ENCODE results near the gene AVPR2. TPM values are rescaled to one million over a fixed set of nuclear protein-coding genes. Genes with fewer than 3 reads are reported as not detected.

Gene AVPR2
- total RNA-seq, 1 experiment from 2014 or later = not detected

DNA sequence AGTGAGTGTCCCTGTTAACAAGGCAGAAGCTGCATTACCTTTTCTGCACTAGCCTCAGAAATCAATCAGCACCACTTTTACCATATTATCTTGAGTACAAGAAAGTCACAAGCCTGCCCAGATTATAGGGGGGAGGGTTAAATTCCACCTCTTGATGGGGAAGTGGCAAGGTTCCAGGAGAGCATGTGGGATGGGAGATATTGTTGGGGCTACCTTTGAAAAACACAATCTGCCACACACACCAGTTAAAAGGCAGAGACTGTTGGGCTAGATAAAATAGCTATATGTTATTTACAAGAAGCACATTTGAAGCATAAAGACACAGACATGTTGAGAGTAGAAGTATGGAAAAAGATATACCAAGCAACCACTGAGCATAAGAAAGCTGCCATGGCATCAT is 6.6 kb upstream of the AVPR2 start:
- Mint-ChIP-seq H3K36me3 (ENCODE audit: insufficient read depth, unreplicated experiment) (no peaks in the 10 kb centered on the region), H3K27me3 (ENCODE audit: insufficient read depth, unreplicated experiment) (no peaks in the 10 kb centered on the region), H3K9me3 (ENCODE audit: unreplicated experiment) (no peaks in the 10 kb centered on the region), H3K27ac (ENCODE audit: unreplicated experiment) (no peak overlapping the region), H3K4me3 (ENCODE audit: unreplicated experiment) (no peak overlapping the region), H3K4me1 (ENCODE audit: low read depth, unreplicated experiment) (no peaks in the 10 kb centered on the region)
- TF ChIP-seq, protein P1, sequence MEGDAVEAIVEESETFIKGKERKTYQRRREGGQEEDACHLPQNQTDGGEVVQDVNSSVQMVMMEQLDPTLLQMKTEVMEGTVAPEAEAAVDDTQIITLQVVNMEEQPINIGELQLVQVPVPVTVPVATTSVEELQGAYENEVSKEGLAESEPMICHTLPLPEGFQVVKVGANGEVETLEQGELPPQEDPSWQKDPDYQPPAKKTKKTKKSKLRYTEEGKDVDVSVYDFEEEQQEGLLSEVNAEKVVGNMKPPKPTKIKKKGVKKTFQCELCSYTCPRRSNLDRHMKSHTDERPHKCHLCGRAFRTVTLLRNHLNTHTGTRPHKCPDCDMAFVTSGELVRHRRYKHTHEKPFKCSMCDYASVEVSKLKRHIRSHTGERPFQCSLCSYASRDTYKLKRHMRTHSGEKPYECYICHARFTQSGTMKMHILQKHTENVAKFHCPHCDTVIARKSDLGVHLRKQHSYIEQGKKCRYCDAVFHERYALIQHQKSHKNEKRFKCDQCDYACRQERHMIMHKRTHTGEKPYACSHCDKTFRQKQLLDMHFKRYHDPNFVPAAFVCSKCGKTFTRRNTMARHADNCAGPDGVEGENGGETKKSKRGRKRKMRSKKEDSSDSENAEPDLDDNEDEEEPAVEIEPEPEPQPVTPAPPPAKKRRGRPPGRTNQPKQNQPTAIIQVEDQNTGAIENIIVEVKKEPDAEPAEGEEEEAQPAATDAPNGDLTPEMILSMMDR (IDR thresholded peaks at IDR 0.05; ENCODE audit: insufficient read depth in 1 of 2, low read depth in 1 of 2, low read length in 1 of 2, severe bottlenecking in 1 of 2, unreplicated experiment in 1 of 2) = no peak
- CTCF ChIA-PET = no interaction called here
- intact Hi-C loops (cut with micrococcal nuclease; ENCODE audit: unreplicated experiment) = loop anchor here (5.0 kb wide), 1 partner anchor 426 kb away; the partner anchor contains the start of gene HAUS7
- POLR2A ChIA-PET = no interaction called here
- DNase-seq = no peak
- Histone ChIP-seq H3K4me1 (no peaks in the 10 kb centered on the region), H3K4me3 (ENCODE audit: low read depth, low read length) (no peak overlapping the region), H3K9me3 (no peaks in the 10 kb centered on the region), H3K36me3 (ENCODE audit: control insufficient read depth, insufficient read depth, low read length) (no peaks in the 10 kb centered on the region), H3K27me3 (replicated peaks; ENCODE audit: control insufficient read depth, insufficient read depth, low read length) (no peaks in the 10 kb centered on the region)
- BruUV-seq (replicated peaks) = no TSS peak

DNA sequence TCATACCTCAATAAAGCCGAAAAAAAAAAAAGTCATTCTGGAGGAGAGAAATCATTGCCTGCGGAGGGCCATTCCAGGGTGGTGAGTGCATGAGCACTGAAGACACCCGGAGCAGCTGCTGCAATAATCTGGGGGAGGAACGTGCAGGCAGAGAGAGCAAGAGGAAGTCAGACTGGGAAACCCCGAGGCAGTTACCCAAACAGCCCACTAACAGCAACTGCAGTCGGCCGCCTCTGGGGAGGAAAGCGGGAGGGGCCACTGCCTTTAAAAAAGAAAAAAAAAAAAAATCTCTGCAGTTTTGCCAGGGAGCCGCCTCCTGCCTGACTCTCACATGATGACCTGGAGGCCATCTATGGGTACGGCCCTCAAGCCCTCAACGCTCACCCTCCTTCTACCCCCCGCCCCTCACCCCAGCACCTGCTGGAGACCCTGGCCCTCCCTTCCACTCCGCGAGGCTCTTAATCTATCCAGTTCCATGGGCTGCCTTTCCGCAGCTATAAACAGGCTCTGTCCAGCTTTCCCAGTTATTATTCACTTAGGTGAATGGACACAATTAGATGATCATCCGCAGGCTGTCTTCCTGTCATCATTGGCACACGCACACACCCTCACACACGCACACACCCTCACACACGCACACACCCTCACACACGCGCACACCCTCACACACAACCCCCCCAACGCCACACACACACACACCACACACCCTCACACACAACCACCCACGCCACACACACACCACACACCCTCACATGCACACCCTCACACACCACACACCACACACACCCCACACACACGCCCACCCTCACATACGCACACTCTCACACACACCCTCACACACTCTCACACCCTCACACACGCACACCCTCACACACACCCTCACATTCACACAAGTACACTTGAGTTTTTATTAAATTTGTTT is 3.4 kb upstream of the AVPR2 start:
- intact Hi-C loops (cut with micrococcal nuclease; ENCODE audit: unreplicated experiment) = no loop called here
- POLR2A ChIA-PET = no interaction called here
- no peaks in the 10 kb centered on the region for H3K4me1 ChIP-seq

DNA sequence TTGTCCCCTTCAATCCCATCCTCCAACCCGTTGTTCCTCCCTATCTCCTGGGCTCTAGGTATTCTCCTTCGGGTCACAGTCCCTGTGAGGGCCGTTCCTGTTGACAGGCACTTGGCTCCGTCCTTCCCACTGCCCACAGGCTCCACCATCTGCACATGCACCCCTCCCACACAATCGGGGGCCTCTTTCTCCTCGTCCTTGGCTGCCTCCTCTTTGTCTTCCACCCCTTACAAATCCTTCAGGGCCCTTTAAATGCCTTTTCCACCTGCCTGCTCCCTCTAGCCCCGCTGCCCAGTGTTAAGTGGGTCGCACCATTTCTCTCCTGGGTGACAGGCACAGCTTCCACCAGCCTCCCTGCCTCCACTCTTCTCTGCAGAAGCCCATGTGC is 2.7 kb upstream of the AVPR2 start:
- BruUV-seq (replicated peaks) = no TSS peak
- Histone ChIP-seq H3K36me3 (ENCODE audit: control insufficient read depth, insufficient read depth, low read length) (no peaks in the 10 kb centered on the region), H3K9me3 (no peaks in the 10 kb centered on the region), H3K4me1 (no peaks in the 10 kb centered on the region), H3K27me3 (replicated peaks; ENCODE audit: control insufficient read depth, insufficient read depth, low read length) (no peaks in the 10 kb centered on the region), H3K4me3 (ENCODE audit: low read depth, low read length) (no peak overlapping the region)
- TF ChIP-seq, protein P1 (IDR thresholded peaks at IDR 0.05; ENCODE audit: insufficient read depth in 1 of 2, low read depth in 1 of 2, low read length in 1 of 2, severe bottlenecking in 1 of 2, unreplicated experiment in 1 of 2) = no peak
- intact Hi-C loops (cut with micrococcal nuclease; ENCODE audit: unreplicated experiment) = no loop called here
- no peak for DNase-seq
- Mint-ChIP-seq H3K4me1 (ENCODE audit: low read depth, unreplicated experiment) (no peaks in the 10 kb centered on the region), H3K27ac (ENCODE audit: unreplicated experiment) (no peak overlapping the region), H3K36me3 (ENCODE audit: insufficient read depth, unreplicated experiment) (no peaks in the 10 kb centered on the region), H3K9me3 (ENCODE audit: unreplicated experiment) (no peaks in the 10 kb centered on the region), H3K27me3 (ENCODE audit: insufficient read depth, unreplicated experiment) (no peaks in the 10 kb centered on the region), H3K4me3 (ENCODE audit: unreplicated experiment) (no peak overlapping the region)
- CTCF ChIA-PET = interaction anchor here (1.0 kb wide), 1 partner anchor 21 kb away, joined by 3 read pairs; no protein-coding TSS in a partner anchor
- POLR2A ChIA-PET = no interaction called here

More for the DNA sequence above, 3.4 kb upstream of the AVPR2 start:
- no peak overlapping the region for H3K4me3 Mint-ChIP-seq (ENCODE audit: unreplicated experiment)
- Histone ChIP-seq H3K4me3 (ENCODE audit: low read depth, low read length) (no peak overlapping the region), H3K27me3 (replicated peaks; ENCODE audit: control insufficient read depth, insufficient read depth, low read length) (no peaks in the 10 kb centered on the region), H3K9me3 (no peaks in the 10 kb centered on the region), H3K36me3 (ENCODE audit: control insufficient read depth, insufficient read depth, low read length) (no peaks in the 10 kb centered on the region)
- H3K27me3 Mint-ChIP-seq (ENCODE audit: insufficient read depth, unreplicated experiment) = no peaks in the 10 kb centered on the region
- no TSS peak for BruUV-seq (replicated peaks)
- no peak overlapping the region for H3K27ac Mint-ChIP-seq (ENCODE audit: unreplicated experiment)
- H3K9me3 Mint-ChIP-seq (ENCODE audit: unreplicated experiment) = no peaks in the 10 kb centered on the region
- CTCF ChIA-PET = interaction anchor here (1.0 kb wide), 1 partner anchor 22 kb away, joined by 3 read pairs; no protein-coding TSS in a partner anchor
- H3K36me3 Mint-ChIP-seq (ENCODE audit: insufficient read depth, unreplicated experiment) = no peaks in the 10 kb centered on the region
- TF ChIP-seq, protein P1 (IDR thresholded peaks at IDR 0.05; ENCODE audit: insufficient read depth in 1 of 2, low read depth in 1 of 2, low read length in 1 of 2, severe bottlenecking in 1 of 2, unreplicated experiment in 1 of 2) = no peak
- H3K4me1 Mint-ChIP-seq (ENCODE audit: low read depth, unreplicated experiment) = no peaks in the 10 kb centered on the region
- peak; percentile 25 to 50 for DNase-seq

Data from Caco-2 (cell line).